KOPT-K1 (cell line): ENCODE results near the gene KRTAP1-4.

ENCODE experiments used
- H3K27ac ChIP-seq: fragments of 200-600 bp; sonication (generic); 2 replicates; pipeline ENCODE4 v1.5.1; 2016; ENCODE audit warnings: antibody characterized with exemption, mild to moderate bottlenecking, low read depth, low read length; ENCODE audit not compliant: poor library complexity, severe bottlenecking
- H3K36me3 ChIP-seq: fragments of 200-600 bp; sonication (generic); 2 replicates; pipeline ENCODE4 v1.5.1; 2017; ENCODE audit warnings: antibody characterized with exemption, mild to moderate bottlenecking, low read length, moderate library complexity; ENCODE audit not compliant: insufficient read depth
- H3K9me3 ChIP-seq: fragments of 200-600 bp; sonication (generic); 2 replicates; pipeline ENCODE4 v1.5.1; 2017; ENCODE audit warnings: antibody characterized with exemption, low read length, mild to moderate bottlenecking; ENCODE audit not compliant: insufficient read depth, poor library complexity, severe bottlenecking

The KRTAP1-4 gene

DNA sequence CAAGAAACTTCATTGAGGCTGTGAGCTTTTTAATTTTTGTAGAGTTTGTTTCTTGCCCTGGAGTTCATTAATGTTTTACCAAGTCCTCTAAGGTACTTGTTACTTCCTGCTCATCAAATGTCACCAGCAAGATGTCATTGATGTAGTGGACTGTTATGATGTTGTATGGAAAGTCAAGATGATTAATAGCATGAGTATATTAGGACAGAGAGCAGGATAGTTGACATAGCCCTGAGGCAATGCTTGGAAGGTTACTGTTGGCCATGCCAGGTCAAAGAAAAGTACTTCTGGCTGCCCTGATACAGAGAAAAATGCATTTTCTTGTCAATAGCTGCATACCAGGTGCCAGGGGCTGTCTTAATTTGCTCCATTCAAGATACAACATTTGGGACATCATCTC is 9.7 kb downstream of the KRTAP1-4 start:
- H3K27ac ChIP-seq: no peak overlapping the region
- H3K9me3 ChIP-seq: no peaks in the 10 kb centered on the region
- H3K36me3 ChIP-seq: no peaks in the 10 kb centered on the region

DNA sequence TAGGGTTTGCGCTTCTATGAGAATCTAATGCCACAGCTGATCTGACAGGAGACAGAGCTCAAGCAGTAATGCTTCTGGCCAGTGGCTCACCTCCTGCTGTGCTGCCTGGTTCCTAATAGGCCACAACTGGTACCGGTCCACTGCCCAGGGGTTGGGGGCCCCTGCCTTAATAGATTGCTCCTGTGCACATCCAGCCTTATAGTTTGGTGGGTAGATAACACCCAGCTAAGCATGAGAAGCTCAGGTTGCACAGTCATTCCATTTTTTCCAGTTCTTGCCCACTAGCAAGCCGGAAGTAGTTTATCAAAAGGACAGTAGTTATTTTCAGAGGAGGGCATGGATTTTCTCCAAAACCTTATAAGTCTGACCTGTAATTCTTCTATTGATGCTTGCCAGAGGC is 10.6 kb downstream of the KRTAP1-4 start:
- H3K27ac ChIP-seq: no peak overlapping the region
- no peaks in the 10 kb centered on the region for H3K9me3 ChIP-seq
- no peaks in the 10 kb centered on the region for H3K36me3 ChIP-seq

DNA sequence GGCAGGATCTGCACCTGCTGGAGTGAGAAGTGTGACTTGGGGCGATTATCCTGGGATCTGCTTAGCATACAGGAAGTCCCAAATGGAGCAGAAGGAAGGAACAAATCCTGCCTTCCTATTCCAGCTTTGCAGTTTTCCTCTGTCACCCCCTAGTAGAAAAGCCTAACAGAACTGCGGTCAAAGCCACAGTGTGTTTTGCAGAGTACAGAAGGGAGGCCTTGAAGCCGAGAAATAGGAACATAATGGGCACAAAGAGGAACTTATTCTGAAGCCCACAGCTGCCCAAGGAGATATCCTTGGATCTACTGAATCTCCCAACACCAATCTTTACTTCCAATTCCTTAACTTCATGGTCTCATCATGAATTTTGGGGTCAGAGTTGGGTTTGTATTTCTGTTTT is 11.5 kb downstream of the KRTAP1-4 start:
- H3K9me3 ChIP-seq: no peaks in the 10 kb centered on the region
- no peaks in the 10 kb centered on the region for H3K36me3 ChIP-seq
- H3K27ac ChIP-seq: no peak overlapping the region

DNA sequence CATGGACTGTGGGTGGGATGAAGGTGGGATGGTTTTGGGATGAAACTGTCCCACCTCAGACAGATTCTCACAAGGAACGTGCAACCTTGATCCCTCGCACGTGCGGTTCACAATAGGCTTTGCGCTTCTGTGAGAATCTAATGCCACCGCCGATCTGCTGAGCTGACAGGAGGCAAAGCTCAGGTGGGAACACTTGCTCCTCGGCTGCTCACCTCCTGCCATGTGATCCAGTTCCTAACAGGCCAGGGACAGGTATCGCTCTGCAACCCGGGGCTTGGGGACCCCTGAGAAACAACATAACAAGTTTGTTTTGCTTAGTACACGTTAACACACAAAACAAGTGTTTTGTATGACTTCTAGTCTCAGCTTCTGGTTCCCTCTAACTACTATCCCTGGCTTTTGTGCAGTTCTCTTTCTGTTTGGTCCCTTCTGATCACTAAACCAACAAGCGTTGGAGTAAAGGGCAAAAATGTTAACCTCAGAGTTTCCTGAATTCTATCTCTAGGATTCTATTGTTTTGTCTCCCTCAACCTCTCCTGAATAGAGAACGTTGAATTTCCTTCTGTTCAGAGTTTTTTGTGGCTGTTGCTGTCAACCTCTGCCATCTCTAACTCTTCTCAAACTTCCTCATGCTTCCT is 13.3 kb downstream of the KRTAP1-4 start:
- H3K36me3 ChIP-seq: no peaks in the 10 kb centered on the region
- no peaks in the 10 kb centered on the region for H3K9me3 ChIP-seq
- H3K27ac ChIP-seq: no peak overlapping the region

DNA sequence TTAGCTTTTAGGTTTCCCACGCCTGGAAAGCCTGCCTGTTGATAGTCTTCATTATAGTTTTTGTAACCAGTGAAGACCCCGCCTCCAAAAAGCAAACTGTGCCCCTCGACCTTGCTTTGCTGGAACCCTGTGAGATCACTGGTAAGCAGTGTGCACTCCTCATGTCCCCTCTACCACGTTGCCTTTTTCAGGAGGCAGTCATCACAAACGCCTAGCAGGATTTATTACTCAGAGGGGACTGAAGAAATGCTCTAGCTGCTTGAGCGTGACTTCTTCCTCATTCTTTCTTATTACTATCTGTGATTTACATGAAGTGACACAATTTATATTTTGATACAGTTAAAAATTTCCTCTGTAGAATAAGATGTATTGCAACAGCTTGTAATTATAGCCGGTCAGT is 14.5 kb downstream of the KRTAP1-4 start:
- Histone ChIP-seq H3K9me3 (no peaks in the 10 kb centered on the region), H3K36me3 (no peaks in the 10 kb centered on the region), H3K27ac (no peak overlapping the region)

DNA sequence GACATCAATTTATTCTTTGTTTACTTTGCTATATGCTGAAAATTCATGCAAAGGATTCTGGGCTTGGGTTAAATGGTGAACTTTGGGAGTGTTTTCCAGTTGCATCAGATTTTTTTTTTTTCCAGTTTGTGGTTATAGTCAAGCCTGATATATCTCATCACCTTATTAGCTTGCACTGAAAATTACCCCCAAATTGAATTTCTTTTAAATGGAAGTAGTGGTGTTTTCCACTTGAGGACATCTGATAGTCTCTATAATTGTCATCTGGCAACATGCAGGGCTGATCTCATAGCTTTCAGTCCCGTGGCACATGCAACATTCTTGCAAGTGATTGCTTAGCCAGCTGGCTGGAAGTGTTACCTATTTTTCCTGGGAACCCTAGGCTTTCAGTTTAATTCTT is 16.4 kb downstream of the KRTAP1-4 start:
- Histone ChIP-seq H3K27ac (no peak overlapping the region), H3K36me3 (no peaks in the 10 kb centered on the region), H3K9me3 (no peaks in the 10 kb centered on the region)

DNA sequence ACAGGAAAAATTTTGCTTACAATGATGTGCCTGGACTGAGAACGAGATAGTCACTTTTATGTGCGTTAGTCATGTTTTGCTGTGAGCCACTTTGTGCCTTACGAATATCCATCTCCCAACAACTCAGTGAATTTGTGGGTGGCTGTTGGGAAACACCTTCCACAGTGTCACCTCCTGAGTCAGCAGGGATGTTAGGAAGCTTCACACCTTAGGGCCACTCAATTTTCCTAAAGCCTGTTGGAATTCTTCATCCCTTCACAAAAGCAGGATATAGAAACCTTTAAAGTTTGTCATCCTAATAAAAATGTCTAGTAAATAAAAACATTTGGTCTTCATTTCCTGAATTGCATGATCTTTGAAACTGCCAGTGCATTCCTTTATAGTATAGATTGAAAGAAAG is 16.8 kb downstream of the KRTAP1-4 start:
- no peaks in the 10 kb centered on the region for H3K36me3 ChIP-seq
- no peak overlapping the region for H3K27ac ChIP-seq
- H3K9me3 ChIP-seq: no peaks in the 10 kb centered on the region

DNA sequence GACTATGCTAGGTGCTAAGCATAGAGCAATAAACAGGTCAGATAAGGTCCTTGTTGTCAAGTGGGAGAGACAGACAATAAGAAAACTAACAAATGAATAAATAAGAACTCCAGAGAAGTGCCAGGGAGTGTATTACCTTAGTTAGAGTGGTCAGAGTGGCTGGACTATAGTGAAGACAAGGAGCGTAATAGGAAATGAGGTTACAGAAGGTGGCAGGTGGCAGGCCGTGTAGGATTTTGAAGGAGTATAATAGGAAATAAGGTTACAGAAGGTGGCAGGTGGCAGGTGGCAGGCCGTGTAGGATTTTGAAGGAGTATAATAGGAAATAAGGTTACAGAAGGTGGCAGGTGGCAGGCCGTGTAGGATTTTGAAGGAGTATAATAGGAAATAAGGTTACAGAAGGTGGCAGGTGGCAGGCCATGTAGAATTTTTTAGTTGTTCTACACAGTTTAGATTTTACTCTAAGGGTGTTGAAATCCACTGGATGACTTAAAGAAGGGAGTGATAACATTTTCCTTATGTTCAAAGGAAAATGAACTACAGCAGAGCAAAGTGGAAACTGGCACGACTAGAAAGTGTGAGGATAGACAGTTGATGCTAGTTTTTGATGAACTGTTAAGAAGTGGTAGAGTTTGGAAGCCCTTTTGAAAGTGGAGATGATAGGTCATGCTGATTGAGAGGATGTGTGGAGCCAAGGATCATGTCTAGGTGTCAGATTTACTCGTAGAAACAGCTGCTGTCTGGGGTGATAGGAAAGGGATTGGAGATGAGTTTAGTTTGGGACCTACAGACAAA is 17.5 kb downstream of the KRTAP1-4 start:
- Histone ChIP-seq H3K36me3 (no peaks in the 10 kb centered on the region), H3K9me3 (no peaks in the 10 kb centered on the region), H3K27ac (no peak overlapping the region)

DNA sequence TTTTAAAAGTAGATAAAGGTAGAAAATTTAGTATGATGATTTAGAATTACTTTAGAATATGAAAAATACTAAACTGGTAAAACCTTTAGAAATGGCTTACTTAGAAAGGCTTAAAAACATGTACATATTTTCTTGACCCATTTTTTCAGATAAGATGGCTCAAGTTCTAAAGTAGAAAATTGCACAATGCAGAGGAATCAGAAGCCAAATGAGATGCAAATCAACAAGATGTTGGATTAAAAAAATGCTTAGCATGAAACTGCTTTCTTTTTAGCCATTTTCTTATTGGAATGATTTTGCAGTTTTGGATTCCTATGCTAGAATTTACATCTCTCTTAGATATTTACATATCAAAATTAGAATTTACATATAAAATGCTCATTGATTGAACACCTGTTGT is 19.6 kb downstream of the KRTAP1-4 start:
- no peaks in the 10 kb centered on the region for H3K9me3 ChIP-seq
- no peak overlapping the region for H3K27ac ChIP-seq
- H3K36me3 ChIP-seq: no peaks in the 10 kb centered on the region

DNA sequence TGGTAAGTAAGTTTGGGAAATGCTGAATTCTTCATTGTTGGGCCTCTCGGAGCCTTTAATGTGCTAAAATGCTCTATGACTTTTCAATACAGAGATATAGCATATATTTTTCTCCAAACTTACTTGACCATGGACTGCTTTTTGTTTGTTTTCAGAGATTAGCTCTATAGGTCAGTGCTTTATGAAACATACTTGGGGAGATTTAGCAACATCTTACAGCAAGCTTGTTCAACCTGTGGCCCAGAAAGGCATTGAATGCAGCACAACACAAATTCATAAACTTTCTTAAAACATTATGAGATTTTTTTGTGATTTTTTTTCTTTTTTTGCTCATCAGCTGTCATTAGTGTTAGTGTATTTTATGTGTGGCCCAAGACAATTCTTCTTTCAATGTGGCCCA is 20.1 kb downstream of the KRTAP1-4 start:
- Histone ChIP-seq H3K27ac (no peak overlapping the region), H3K36me3 (no peaks in the 10 kb centered on the region), H3K9me3 (no peaks in the 10 kb centered on the region)

DNA sequence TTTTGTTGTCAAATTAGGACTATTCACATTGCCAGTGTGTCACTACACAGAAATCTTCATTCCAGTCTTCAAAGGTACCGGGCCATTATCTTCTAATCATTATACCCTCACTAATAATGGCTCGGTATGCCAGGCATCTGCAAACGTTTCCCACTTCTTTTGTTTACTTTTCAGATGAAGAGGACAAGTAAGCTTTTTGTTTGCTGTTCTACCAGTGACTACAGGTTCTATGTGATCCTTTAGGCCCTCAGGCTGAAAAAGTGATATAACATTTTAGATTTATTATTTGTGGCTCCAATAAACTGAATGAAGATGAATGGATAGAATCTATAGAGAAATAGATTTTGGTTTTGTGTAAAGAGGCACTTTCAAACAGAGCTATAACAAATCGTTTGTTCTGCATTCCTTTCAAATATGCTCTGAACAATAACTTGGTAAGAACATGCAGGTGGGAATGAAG is 20.7 kb downstream of the KRTAP1-4 start:
- Histone ChIP-seq H3K9me3 (no peaks in the 10 kb centered on the region), H3K36me3 (no peaks in the 10 kb centered on the region), H3K27ac (no peak overlapping the region)

DNA sequence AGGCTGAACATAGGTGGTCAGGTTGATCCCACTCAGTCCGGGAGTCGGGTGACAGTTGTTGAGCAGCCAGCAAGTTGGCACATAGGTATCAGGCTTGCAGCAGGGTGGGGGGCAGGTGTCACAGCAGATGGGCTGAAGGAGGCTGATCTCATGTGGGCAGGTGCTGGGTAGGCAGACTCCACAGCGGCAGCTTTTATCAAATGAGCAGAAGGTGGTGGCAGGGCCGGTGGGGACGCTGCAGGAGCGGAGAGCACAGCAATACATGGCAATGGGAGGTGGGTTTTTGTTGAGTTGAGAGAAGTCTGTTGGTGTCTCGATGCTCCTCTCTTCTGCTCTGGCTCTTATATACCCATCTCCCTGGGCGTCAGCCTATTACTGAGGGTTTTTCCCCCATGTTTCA is 21.2 kb downstream of the KRTAP1-4 start, which contains the start of gene KRTAP3-1:
Gene KRTAP3-1 (minus strand): TSS at position 318 of the 400 bp plus-strand sequence. CDS start 54 bp downstream, at position 264.
- Histone ChIP-seq H3K9me3 (no peaks in the 10 kb centered on the region), H3K27ac (no peak within 1 kb of the TSS), H3K36me3 (no peaks in the 10 kb centered on the region)

DNA sequence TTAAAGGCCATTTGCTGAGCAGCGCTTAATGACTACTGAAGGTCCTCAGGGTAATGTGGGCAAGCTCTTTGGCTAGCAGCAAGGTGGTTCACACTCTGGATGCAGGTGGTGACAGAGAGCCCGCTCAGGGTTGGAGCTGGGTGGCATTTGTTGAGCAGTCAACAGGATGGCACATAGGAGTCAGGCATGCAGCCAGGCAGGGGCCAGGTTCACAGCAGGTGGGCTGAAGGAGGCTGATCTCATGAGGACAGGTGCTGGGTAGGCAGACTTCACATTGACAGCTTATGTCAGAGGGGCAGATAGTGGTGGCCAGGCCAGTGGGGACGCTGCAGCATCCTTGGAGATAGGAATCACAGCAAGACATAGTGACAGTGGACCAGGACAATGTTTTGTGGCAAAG is 25.6 kb downstream of the KRTAP1-4 start:
- Histone ChIP-seq H3K36me3 (no peaks in the 10 kb centered on the region), H3K27ac (no peak overlapping the region), H3K9me3 (no peaks in the 10 kb centered on the region)

DNA sequence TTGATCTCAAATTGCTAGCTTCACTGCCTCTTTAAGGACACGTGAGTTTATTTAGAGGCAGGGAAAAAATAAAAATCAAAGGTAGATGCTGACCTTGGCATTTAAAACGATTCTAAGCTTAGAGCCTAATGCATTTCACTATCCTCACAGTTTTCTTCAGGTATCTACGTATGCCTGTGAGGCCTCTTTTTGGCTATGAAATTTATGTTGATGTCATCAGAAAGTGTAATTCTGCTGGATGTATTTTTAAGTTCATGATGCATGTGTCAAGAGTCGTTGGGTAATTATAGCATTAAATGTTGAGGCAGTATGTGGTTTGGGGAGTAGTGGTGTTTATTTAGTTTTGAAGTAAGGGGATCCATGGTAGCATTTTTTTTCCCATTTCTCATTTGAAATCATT is 26.1 kb downstream of the KRTAP1-4 start:
- H3K27ac ChIP-seq: no peak overlapping the region
- H3K36me3 ChIP-seq: no peaks in the 10 kb centered on the region
- no peaks in the 10 kb centered on the region for H3K9me3 ChIP-seq

DNA sequence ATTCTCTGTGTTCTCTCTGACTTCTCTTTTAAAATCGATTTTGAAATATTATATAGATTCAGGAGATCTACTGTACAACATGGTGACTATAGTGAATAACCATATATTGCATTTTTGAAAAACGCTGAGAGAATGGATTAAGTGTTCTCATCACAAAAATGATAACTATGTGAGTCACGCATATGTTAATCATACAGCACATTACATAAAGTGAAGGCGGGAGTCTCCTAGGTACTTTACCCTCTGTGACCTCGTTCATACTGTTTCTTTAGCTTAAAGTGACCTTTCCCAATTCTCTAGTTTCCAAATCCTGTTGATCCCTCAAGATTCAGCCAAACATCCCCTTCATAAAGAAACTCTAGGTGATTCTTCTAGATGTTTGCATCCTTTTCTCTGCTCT is 27.2 kb downstream of the KRTAP1-4 start:
- Histone ChIP-seq H3K9me3 (no peaks in the 10 kb centered on the region), H3K27ac (no peak overlapping the region), H3K36me3 (no peaks in the 10 kb centered on the region)

DNA sequence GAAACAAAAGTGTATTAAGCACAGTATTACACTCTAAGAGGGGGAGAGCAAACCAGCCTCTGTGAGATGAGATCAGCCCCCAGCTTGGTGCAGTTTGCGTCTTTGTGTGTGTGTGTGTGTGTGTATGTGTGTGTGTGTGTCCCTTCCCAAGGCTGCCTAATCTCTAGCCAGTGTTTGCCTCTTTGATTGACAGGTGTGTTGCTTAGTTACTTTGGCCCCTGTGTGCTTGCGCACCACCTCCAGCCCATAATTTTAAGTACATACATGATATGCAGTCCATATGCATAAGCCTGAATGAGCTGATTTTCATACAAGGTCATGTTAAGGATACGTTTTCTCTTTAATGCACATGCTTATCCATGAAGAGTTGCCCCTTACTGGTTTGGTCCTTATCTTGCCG is 28.2 kb downstream of the KRTAP1-4 start:
- H3K36me3 ChIP-seq: no peaks in the 10 kb centered on the region
- no peaks in the 10 kb centered on the region for H3K9me3 ChIP-seq
- no peak overlapping the region for H3K27ac ChIP-seq
